Measurements from ENCODE around the gene UBE2E1.
"Not testable (repeated sequence)": the region's sequence is repeated elsewhere in the genome, so short reads cannot be mapped to it uniquely, and the experiment has no call there.

The UBE2E1 gene

DNA sequence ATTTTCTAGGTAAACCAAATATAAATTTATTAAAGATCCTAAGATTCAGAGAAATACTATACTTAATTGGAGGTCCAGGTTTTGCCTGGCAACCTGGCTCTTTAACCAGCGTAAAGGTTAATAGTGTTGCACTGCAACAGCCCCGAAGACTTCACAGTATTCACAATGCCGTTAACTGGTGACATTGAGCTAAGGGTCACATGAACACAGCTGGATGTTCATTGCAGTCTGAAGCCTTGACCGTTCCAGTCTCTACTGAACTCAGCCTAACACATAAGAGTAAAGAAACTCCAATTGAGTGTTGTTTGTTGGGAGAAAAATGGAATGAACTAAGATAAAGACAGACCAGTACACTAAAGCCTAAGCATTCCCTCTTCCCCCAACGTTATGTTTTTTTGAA, 84.2 kb downstream of the UBE2E1 start:
- TF ChIP-seq, protein P1, sequence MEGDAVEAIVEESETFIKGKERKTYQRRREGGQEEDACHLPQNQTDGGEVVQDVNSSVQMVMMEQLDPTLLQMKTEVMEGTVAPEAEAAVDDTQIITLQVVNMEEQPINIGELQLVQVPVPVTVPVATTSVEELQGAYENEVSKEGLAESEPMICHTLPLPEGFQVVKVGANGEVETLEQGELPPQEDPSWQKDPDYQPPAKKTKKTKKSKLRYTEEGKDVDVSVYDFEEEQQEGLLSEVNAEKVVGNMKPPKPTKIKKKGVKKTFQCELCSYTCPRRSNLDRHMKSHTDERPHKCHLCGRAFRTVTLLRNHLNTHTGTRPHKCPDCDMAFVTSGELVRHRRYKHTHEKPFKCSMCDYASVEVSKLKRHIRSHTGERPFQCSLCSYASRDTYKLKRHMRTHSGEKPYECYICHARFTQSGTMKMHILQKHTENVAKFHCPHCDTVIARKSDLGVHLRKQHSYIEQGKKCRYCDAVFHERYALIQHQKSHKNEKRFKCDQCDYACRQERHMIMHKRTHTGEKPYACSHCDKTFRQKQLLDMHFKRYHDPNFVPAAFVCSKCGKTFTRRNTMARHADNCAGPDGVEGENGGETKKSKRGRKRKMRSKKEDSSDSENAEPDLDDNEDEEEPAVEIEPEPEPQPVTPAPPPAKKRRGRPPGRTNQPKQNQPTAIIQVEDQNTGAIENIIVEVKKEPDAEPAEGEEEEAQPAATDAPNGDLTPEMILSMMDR (IDR thresholded peaks at IDR 0.05; ENCODE audit: low read depth, low read length), result no peak
- no peak for DNase-seq (ENCODE audit: extremely low read depth, low read depth)

DNA sequence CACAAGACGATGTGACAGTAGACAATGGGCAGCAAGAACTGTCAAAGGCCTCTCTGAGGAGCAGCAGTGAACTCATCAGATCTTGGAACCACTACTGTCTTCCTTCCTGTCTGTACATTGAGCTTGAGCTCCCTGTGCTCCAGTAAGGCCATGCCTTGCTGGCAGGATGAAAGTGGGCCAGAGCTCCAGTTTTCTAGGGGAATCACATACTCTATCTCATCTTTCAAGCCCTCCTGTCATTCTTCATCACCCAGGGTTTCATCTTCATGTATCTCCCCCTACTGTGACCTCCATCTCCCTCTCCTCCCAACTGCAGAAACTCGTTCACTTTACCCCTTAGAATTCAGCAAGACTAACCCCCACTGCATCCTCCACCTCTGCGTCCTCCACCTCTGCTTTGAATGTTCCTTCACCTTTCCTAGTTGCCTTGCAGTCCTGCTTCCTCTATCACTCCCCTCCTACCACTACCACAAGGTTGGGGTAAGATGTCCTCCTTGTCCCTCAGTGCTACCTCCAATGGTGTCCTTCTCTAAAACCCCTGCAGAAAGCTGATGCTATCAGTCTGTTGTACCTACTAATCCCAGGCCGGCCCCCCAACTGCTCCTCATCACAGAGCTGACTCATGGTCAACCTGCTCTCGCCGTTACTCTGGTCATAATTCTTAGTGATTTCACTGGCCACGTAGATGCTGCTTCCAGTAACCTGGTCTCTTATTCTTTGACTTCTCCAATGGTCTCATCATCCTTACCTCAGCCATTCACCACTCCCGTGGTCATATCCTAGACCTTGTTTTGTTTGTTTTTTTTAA, 88.7 kb downstream of the UBE2E1 start:
- TF ChIP-seq, protein P1 (IDR thresholded peaks at IDR 0.05; ENCODE audit: low read depth, low read length), result no peak
- no peak for DNase-seq (ENCODE audit: extremely low read depth, low read depth)

DNA sequence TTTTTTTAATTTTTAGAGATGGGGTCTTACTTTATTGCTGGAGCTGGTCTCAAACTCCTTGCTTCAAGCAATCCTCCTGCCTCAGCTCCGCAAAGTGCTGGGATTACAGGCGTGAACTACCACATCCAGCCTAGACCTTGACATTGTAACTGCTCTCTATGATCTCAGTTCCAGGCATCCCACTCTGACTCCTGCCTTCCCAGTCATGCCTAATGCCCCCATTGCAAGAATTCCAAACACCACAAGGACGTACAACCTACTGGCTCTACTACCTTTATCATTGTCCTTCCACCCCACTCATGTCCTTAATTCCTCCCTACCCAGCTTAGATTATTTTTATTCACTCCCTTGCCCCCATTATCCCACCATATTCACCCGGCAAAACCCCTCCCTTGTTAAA, 89.4 kb downstream of the UBE2E1 start:
- DNase-seq (ENCODE audit: extremely low read depth, low read depth), result no peak
- TF ChIP-seq, protein P1 (IDR thresholded peaks at IDR 0.05; ENCODE audit: low read depth, low read length), result no peak

DNA sequence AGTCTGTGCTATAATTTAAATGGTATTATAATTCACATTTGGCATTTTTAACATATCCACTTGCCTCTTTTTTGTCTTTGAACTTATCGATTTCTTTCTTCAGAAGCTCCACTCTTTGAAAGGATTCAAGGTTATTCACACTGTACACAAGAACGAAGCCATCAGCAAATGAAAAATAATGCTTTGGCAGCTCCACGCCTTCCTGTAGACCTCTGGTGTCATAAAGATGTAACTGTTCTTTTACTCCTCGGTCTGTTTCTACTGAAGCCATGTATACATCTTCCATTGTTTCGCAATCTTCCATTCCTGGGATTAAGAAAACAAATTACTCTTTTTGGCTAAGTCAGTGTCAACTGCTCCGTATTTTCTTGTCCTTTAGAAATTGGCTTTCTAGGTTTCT, 95.0 kb downstream of the UBE2E1 start:
- TF ChIP-seq, protein P1 (IDR thresholded peaks at IDR 0.05; ENCODE audit: low read depth, low read length), result no peak
- DNase-seq (ENCODE audit: extremely low read depth, low read depth), result no peak

DNA sequence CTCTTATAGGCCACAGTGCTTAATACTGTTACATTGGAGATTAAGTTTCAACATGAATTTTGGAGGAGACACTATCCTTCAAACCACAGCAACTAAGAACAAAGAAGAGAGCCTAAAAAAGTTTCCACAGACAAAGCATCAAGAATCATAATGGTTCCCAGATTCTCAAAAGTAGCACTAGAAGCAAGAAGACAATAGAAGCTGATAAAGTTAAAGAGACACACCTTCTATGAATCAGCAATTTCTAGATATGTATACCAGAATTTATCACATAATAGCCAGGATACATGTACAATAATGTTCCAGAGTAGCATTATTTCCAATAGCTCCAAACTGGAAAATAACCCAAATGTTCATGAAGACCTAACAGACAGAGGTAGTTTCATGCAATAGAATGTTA, 98.8 kb downstream of the UBE2E1 start:
- no peak for DNase-seq (ENCODE audit: extremely low read depth, low read depth)
- TF ChIP-seq, protein P1 (IDR thresholded peaks at IDR 0.05; ENCODE audit: low read depth, low read length), result no peak

DNA sequence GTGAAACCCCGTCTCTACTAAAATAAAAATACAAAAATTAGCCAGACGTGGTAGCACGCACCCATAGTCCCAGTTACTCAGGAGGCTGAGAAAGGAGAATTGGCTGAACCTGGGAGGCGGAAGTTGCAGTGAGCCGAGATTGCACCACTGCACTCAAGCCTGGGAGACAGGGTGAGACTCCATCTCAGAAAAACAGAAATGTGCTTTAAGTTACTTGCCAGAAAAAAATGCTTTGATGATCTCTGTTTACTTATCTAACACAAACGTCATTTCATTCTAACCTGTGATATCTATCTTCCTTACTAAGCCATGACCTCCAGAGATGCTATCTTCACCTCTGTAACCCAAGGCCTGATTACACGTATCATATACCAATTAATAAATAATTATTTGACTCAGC, 103.6 kb downstream of the UBE2E1 start:
- DNase-seq (ENCODE audit: extremely low read depth, low read depth), result no peak
- TF ChIP-seq, protein P1 (IDR thresholded peaks at IDR 0.05; ENCODE audit: low read depth, low read length), result no peak

DNA sequence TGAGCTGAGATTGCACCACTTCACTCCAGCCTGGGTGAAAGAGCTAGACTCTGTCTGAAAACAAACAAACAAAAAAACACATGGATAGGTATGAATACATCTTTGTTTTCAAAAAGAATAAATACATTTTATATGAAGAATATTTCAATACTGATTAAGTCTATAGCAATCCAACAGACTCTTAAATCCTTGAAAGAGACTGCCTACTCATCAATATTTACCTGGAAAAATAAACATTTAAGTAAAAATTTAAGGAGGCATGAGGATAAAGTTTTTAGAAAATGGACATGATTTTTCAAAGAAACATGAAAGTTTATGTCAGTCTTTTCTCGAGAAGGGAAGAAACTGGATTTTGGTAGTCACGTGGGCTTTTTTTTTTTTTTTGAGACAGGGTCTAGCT, 105.6 kb downstream of the UBE2E1 start:
- DNase-seq (ENCODE audit: extremely low read depth, low read depth), result no peak
- TF ChIP-seq, protein P1 (IDR thresholded peaks at IDR 0.05; ENCODE audit: low read depth, low read length), result no peak

DNA sequence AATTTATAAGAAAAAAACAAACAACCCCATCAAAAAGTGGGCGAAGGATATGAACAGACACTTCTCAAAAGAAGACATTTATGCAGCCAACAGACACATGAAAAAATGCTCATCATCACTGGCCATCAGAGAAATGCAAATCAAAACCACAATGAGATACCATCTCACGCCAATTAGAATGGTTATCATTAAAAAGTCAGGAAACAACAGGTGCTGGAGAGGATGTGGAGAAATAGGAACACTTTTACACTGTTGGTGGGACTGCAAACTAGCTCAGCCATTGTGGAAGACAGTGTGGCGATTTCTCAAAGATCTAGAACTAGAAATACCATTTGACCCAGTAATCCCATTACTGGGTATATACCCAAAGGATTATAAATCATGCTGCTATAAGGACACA, 106.6 kb downstream of the UBE2E1 start:
- DNase-seq (ENCODE audit: extremely low read depth, low read depth), result not testable (repeated sequence)

Data from AG09319 (cell line).